SJCRH30 (cell line): ENCODE measurements around the gene ACKR1. TPM values are rescaled to one million over a fixed set of nuclear protein-coding genes. Genes with fewer than 3 reads are reported as not detected.
A peak's percentile ranks its signal among the peaks of the same experiment; 100 is the strongest.

Source experiments
- DNase-seq, 2 experiments: peaks; one replicate each; pipeline ENCODE4 v3.0.0-alpha.2; 2015 to 2020
- H3K27ac ChIP-seq: fragments of 250-450 bp; sonication (Bioruptor Pico); 2 replicates; pipeline ENCODE4 v1.5.1; 2020; ENCODE audit warnings: mild to moderate bottlenecking, moderate library complexity
- H3K27me3 ChIP-seq: fragments of 250-450 bp; sonication (Bioruptor Pico); 2 replicates; pipeline ENCODE4 v1.5.1; 2020; ENCODE audit warnings: mild to moderate bottlenecking, moderate library complexity
- H3K36me3 ChIP-seq: fragments of 250-450 bp; sonication (Bioruptor Pico); 2 replicates; pipeline ENCODE4 v1.5.1; 2020; ENCODE audit warnings: mild to moderate bottlenecking, moderate library complexity
- H3K4me1 ChIP-seq: fragments of 250-450 bp; sonication (Bioruptor Pico); 2 replicates; pipeline ENCODE4 v1.5.1; 2020; ENCODE audit warnings: mild to moderate bottlenecking, moderate library complexity
- H3K4me3 ChIP-seq: fragments of 250-450 bp; sonication (Bioruptor Pico); 2 replicates; pipeline ENCODE4 v1.5.1; 2020; ENCODE audit warnings: mild to moderate bottlenecking, moderate library complexity
- H3K9me3 ChIP-seq: fragments of 250-450 bp; sonication (Bioruptor Pico); replicated peaks from 2 replicates; pipeline ENCODE4 v1.5.1; 2020; ENCODE audit warnings: mild to moderate bottlenecking, moderate library complexity
- total RNA-seq: library from RNA; depleted of rRNA; stranded (reverse); fragments of >200 nt; shearing (Covaris generic); gene quantifications from 2 replicates; pipeline ENCODE4 v1.2.3, GENCODE V29; 2014; rRNA removed

ACKR1 gene, protein sequence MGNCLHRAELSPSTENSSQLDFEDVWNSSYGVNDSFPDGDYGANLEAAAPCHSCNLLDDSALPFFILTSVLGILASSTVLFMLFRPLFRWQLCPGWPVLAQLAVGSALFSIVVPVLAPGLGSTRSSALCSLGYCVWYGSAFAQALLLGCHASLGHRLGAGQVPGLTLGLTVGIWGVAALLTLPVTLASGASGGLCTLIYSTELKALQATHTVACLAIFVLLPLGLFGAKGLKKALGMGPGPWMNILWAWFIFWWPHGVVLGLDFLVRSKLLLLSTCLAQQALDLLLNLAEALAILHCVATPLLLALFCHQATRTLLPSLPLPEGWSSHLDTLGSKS
- total RNA-seq, result not detected in 2 replicates

- H3K27me3 ChIP-seq, result no peaks in the 10 kb centered on the region
- DNase-seq, result no peak
- H3K27ac ChIP-seq, result no peak within 1 kb of the TSS
- no peak within 1 kb of the TSS for H3K4me3 ChIP-seq
- no peaks in the 10 kb centered on the region for H3K36me3 ChIP-seq
- no peaks in the 10 kb centered on the region for H3K9me3 ChIP-seq
- H3K4me1 ChIP-seq, result no peaks in the 10 kb centered on the region
Observed at GRCh38 chr1:159204161-159205141, at the start of gene ACKR1. TSS of gene ACKR1 (plus strand) at chr1:159204875. CDS start at chr1:159204960, 85 bp downstream.

- no peak overlapping the region for H3K27ac ChIP-seq
- peaks cover 3% of the 10 kb centered on the region; the same call in 1 of the 2 replicates for H3K4me1 ChIP-seq
- H3K4me3 ChIP-seq, result no peak overlapping the region
- no peaks in the 10 kb centered on the region for H3K9me3 ChIP-seq
- H3K36me3 ChIP-seq, result no peaks in the 10 kb centered on the region
- no peaks in the 10 kb centered on the region for H3K27me3 ChIP-seq
- peak; percentile 49 to 80 for DNase-seq
Observed at GRCh38 chr1:159161001-159161718, 43.5 kb upstream of the ACKR1 start.

DNA sequence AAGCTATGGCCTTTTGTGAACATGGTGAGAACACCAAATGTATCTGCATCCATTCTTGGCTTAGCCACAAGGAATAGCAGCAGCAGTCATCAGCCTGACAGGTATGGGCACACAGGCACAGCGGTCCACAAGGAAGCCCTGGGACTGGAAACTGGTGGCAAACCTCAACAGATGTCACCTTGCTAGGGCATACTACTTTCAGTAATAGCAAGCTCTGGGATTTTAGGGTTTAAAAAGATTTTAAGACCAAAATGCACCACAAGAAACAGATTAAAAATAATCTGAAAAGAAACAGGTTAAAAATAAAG lies 43.0 kb upstream of the ACKR1 start:
- H3K9me3 ChIP-seq, result no peaks in the 10 kb centered on the region
- no peak overlapping the region for H3K27ac ChIP-seq
- DNase-seq, result no peak
- H3K27me3 ChIP-seq, result no peaks in the 10 kb centered on the region
- H3K4me3 ChIP-seq, result no peak overlapping the region
- H3K4me1 ChIP-seq, result peaks cover 3% of the 10 kb centered on the region; the same call in 1 of the 2 replicates
- no peaks in the 10 kb centered on the region for H3K36me3 ChIP-seq

- Histone ChIP-seq H3K4me1 (peaks cover 3% of the 10 kb centered on the region; the same call in 1 of the 2 replicates), H3K27me3 (no peaks in the 10 kb centered on the region), H3K27ac (no peak overlapping the region), H3K4me3 (no peak overlapping the region), H3K9me3 (no peaks in the 10 kb centered on the region), H3K36me3 (no peaks in the 10 kb centered on the region)
- DNase-seq, result no peak
Observed at GRCh38 chr1:159162516-159163265, 42.0 kb upstream of the ACKR1 start.

GRCh38 chr1:159163614-159164228 lies 41.0 kb upstream of the ACKR1 start:
- Histone ChIP-seq H3K4me3 (no peak overlapping the region), H3K4me1 (peaks cover 3% of the 10 kb centered on the region; the same call in 1 of the 2 replicates), H3K27ac (no peak overlapping the region), H3K9me3 (no peaks in the 10 kb centered on the region), H3K36me3 (no peaks in the 10 kb centered on the region), H3K27me3 (no peaks in the 10 kb centered on the region)
- DNase-seq, result peak; percentile 25 to 53

DNA sequence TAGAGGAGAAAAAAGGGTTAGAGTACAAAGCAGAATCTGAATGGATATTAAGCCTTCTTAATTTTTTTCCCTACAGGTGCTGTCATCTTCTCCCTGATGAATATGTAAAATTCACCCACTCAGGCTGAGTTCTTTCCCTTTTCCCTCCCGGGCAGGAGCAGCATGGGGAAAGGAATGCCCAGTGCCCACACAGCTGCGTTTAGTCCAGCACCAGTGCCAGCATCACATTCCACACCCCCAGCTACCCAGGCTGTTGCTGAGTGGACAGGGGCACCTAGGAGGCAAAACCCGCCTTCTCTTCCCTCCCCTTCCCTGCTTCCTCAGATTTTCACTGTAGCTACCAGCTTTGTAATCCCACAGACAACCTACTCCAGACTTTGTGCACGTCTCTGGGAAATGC lies 36.6 kb upstream of the ACKR1 start:
- Histone ChIP-seq H3K27ac (no peak overlapping the region), H3K4me3 (no peak overlapping the region), H3K36me3 (no peaks in the 10 kb centered on the region), H3K27me3 (no peaks in the 10 kb centered on the region), H3K4me1 (no peaks in the 10 kb centered on the region), H3K9me3 (no peaks in the 10 kb centered on the region)
- no peak for DNase-seq

- no peaks in the 10 kb centered on the region for H3K9me3 ChIP-seq
- no peak overlapping the region for H3K4me3 ChIP-seq
- no peaks in the 10 kb centered on the region for H3K4me1 ChIP-seq
- DNase-seq, result no peak
- H3K27ac ChIP-seq, result no peak overlapping the region
- no peaks in the 10 kb centered on the region for H3K36me3 ChIP-seq
- H3K27me3 ChIP-seq, result no peaks in the 10 kb centered on the region
Observed at GRCh38 chr1:159170639-159171038, 34.0 kb upstream of the ACKR1 start.

DNA sequence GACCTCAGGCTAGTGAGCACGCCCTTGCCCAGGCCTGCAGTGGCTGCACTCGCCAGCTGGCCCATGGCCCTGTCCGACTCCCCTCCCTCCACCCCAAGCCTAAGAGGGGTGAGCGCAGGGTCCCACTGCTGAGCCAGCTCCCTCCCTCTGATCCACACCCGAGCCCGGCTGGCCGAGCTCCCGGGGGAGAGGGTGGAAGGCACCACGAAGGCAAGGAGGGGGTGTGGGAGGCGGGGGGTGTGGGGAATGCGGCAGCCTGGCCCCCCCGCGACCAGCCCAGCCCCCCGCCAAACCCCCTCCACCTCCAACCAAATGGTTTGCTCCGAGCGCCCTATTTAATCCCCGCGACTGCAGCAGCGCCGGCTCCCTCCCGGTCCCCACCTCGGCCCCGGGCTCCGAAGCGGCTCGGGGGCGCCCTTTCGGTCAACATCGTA lies 33.4 kb upstream of the ACKR1 start, which contains the start of gene CADM3:
Gene CADM3, plus strand, starts transcription at position 362 of the 434 bp plus-strand sequence. CDS start 151 bp downstream, outside the sequence.
- Histone ChIP-seq H3K36me3 (no peaks in the 10 kb centered on the region), H3K4me3 (no peak within 1 kb of the TSS), H3K27ac (no peak within 1 kb of the TSS), H3K4me1 (no peaks in the 10 kb centered on the region), H3K9me3 (no peaks in the 10 kb centered on the region), H3K27me3 (no peaks in the 10 kb centered on the region)
- no peak for DNase-seq

DNA sequence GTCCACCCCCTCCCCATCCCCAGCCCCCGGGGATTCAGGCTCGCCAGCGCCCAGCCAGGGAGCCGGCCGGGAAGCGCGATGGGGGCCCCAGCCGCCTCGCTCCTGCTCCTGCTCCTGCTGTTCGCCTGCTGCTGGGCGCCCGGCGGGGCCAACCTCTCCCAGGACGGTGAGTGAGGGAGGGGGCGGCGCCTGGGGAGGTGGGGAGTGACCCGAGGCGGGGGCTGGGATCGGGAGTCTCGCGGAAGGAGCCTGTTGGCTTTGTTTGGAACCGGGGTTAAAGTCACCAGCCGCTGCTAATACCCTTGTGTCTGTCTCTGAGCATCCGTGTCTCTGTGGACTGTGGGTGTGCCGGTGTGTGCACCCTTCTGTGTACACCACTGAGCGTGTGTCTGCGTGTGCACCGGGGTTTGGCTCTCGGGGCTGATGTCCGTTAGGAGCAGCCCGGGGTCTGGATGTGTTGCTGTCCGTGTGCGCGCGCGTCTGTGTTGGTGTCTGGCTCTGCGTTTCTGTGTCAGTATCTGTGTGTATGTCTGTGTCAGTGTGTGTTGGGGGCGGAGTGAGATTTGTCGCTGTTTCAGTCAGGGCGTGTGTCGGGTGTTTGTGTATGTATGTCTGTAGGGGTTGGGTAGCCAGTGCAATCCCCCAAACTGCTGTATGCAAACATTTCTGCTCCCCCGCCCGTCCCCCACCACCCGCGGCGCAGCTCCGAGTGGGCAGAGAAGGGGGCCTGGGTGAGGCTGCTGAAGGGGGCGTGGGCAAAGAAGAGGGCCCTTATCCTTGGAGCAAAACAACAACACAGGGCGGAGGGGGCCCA lies 32.8 kb upstream of the ACKR1 start:
- Histone ChIP-seq H3K9me3 (no peaks in the 10 kb centered on the region), H3K27me3 (no peaks in the 10 kb centered on the region), H3K27ac (no peak overlapping the region), H3K4me1 (no peaks in the 10 kb centered on the region), H3K4me3 (no peak overlapping the region), H3K36me3 (no peaks in the 10 kb centered on the region)
- no peak for DNase-seq

GRCh38 chr1:159172614-159173291 lies 31.9 kb upstream of the ACKR1 start:
- Histone ChIP-seq H3K36me3 (no peaks in the 10 kb centered on the region), H3K27me3 (no peaks in the 10 kb centered on the region), H3K4me1 (no peaks in the 10 kb centered on the region), H3K27ac (no peak overlapping the region), H3K9me3 (no peaks in the 10 kb centered on the region), H3K4me3 (no peak overlapping the region)
- DNase-seq, result no peak

DNA sequence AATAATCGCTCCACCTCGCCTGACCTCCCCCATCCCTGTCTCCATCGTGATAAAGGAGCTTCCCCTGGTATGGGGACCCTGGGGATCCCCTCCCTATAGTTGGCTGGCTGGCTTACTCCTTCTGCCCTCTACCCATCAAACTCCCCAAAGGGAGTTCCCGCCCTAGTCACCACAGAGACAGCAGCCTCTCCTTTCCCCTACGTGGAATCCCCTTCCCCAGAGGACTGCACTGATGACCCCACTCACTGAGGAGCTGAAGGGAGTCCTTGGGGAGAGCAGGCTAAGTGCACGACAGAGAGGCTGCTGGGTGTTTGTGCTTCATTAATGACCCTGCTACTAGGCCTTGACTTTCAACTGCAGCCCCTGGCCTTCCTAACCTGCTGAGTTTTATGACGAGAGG lies 31.4 kb upstream of the ACKR1 start:
- H3K36me3 ChIP-seq, result no peaks in the 10 kb centered on the region
- H3K27me3 ChIP-seq, result no peaks in the 10 kb centered on the region
- no peak for DNase-seq
- H3K4me3 ChIP-seq, result no peak overlapping the region
- H3K9me3 ChIP-seq, result no peaks in the 10 kb centered on the region
- H3K27ac ChIP-seq, result no peak overlapping the region
- H3K4me1 ChIP-seq, result no peaks in the 10 kb centered on the region

DNA sequence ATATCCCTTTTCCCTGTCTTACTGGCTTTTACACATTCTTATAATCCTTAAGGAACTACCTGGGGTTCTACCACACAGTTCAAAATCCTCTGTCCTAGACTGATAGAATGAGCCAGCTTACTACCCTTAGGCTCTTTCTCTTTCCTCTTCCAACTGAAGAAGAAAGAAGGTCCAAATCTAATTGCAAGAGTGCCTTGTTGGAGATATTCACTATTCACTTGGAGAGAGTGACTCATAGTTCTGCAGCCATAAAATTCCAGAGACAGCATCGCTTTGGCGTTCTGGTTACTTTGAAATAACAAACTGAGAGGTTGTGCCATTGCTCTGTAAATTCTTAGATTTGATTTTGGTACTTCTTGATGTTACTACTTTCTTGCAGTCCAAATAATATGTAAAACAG lies 29.1 kb upstream of the ACKR1 start:
- DNase-seq, result no peak
- H3K4me3 ChIP-seq, result no peak overlapping the region
- H3K27ac ChIP-seq, result no peak overlapping the region
- H3K4me1 ChIP-seq, result no peaks in the 10 kb centered on the region
- H3K9me3 ChIP-seq, result no peaks in the 10 kb centered on the region
- H3K36me3 ChIP-seq, result no peaks in the 10 kb centered on the region
- no peaks in the 10 kb centered on the region for H3K27me3 ChIP-seq
